ENCODE data around the gene PCBD1.
"Not testable (repeated sequence)": the region's sequence is repeated elsewhere in the genome, so short reads cannot be mapped to it uniquely, and the experiment has no call there.

PCBD1 gene

DNA sequence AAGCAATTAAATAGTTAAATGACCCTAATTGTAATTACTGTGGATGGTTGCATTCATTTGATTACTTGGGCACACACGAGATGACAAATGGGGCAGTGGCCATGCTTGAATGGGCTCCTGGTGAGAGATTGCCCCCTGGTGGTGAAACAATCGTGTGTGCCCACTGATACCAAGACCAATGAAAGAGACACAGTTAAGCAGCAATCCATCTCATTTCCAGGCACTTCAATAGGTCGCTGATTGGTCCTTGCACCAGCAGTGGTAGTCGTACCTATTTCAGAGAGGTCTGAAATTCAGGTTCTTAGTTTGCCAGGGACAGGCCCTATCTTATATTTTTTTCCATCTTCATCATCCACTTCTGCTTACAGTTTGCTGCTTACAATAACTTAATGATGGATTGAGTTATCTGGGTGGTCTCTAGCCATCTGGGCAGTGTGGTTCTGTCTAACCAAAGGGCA lies 8.3 kb downstream of the PCBD1 start:
- H3K4me3 ChIP-seq (replicated peaks; ENCODE audit: low read depth, low read length), result no peak overlapping the region
- TF ChIP-seq, protein P1, sequence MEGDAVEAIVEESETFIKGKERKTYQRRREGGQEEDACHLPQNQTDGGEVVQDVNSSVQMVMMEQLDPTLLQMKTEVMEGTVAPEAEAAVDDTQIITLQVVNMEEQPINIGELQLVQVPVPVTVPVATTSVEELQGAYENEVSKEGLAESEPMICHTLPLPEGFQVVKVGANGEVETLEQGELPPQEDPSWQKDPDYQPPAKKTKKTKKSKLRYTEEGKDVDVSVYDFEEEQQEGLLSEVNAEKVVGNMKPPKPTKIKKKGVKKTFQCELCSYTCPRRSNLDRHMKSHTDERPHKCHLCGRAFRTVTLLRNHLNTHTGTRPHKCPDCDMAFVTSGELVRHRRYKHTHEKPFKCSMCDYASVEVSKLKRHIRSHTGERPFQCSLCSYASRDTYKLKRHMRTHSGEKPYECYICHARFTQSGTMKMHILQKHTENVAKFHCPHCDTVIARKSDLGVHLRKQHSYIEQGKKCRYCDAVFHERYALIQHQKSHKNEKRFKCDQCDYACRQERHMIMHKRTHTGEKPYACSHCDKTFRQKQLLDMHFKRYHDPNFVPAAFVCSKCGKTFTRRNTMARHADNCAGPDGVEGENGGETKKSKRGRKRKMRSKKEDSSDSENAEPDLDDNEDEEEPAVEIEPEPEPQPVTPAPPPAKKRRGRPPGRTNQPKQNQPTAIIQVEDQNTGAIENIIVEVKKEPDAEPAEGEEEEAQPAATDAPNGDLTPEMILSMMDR (IDR thresholded peaks at IDR 0.05; ENCODE audit: low read length, missing control alignments), result peak; percentile 95
- peak; percentile 88 for DNase-seq (ENCODE audit: low read depth)

DNA sequence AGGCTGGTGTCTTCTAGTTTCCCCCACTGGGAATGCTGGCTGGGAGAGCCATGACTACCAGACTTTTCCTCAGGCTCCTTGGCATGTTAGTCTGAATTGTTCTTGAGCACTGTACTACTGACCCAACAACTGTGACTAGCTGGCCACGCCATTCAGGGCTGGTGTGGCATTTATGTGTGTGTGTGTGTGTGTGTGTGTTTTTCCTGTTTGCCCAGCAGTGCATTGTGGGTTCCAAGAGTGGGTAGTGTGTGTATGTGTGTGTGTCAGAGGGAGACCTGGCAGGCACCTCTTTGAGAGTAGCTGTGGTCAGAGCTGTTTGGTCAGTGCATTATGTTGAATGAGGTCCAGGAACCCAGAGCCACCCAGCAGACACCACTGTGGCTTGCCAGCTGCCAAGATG lies 9.2 kb downstream of the PCBD1 start:
- no peak for DNase-seq (ENCODE audit: low read depth)
- no peak overlapping the region for H3K4me3 ChIP-seq (replicated peaks; ENCODE audit: low read depth, low read length)
- TF ChIP-seq, protein P1 (IDR thresholded peaks at IDR 0.05; ENCODE audit: low read length, missing control alignments), result no peak

DNA sequence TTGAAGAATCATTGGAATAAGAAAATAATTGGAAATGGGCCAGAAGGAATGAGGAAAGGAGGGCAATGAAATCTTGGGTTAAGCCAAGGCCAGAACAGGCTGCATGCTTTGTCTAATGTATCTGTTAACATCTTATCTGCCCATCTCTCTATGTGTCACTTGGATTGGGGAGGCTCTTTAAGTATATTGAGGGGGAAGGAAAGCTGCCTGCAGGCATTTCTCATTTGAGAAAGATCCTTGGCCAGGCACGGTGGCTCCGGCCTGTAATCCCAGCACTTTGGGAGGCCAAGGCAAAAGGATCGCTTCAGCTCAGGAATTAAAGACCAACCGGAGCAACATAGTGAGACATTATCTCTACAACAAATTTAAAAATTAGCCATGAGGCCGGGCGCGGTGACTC lies 14.3 kb downstream of the PCBD1 start:
- no peak for DNase-seq (ENCODE audit: low read depth)
- TF ChIP-seq, protein P1 (IDR thresholded peaks at IDR 0.05; ENCODE audit: low read length, missing control alignments), result no peak
- H3K4me3 ChIP-seq (replicated peaks; ENCODE audit: low read depth, low read length), result no peak overlapping the region

DNA sequence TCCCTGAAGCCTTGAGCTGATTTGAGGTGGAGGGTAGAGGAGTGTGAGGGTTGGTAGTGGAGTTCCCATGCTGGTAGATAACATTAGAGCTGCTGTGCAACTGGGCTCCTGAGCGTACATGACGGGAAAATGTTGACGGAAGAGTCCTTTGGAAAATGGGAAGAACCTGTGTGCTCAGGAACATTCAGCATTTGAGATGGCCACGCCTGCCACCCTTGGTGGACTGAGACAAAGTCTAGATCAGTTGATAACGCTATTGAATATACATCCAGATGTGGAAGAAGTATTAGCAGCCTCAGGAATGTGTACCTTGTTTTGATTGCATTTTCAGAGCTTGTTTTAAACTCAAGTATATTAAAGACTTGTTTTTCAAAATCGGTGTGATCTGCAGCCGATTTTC lies 16.1 kb downstream of the PCBD1 start:
- DNase-seq (ENCODE audit: low read depth), result no peak
- H3K4me3 ChIP-seq (replicated peaks; ENCODE audit: low read depth, low read length), result no peak overlapping the region
- TF ChIP-seq, protein P1 (IDR thresholded peaks at IDR 0.05; ENCODE audit: low read length, missing control alignments), result no peak

DNA sequence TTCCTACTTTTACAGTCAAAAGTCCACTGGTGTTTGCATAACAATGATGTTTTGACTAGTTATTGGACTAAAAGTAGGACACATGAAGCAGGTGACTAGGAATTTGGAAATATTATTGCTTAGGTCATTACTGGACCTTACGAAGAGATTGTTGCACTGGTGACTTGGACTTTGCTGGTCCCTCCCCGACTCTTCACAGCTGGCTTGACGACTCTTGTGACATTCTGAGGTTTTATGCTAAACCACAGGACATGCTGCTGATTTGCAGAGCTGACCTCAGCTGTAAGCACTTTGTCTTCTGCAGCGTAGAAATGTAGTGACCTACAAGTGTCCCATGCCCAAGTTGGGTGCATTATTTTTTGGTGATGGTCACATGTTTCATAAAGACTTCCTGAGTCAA lies 21.9 kb downstream of the PCBD1 start:
- TF ChIP-seq, protein P1 (IDR thresholded peaks at IDR 0.05; ENCODE audit: low read length, missing control alignments), result no peak
- no peak for DNase-seq (ENCODE audit: low read depth)
- no peak overlapping the region for H3K4me3 ChIP-seq (replicated peaks; ENCODE audit: low read depth, low read length)

DNA sequence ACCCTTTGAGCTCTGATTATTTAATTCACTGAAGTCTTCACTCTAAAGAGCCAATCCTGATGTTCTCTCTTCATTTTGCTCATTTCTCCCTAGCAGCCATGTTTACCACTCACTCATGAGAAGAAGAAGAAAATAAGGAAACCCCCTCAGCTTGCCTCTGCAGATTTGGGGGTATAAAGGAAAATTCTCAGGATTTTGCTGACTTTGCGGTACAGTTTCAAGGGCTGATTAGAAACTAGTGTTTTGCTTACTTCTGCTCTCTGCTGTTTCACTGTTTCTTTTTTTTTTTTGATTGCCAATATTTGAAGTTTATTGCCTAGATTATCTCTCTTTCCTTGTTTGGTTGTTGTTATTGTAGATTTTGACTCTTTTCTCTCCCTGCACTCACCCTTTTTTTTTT lies 23.4 kb downstream of the PCBD1 start:
- no peak overlapping the region for H3K4me3 ChIP-seq (replicated peaks; ENCODE audit: low read depth, low read length)
- no peak for DNase-seq (ENCODE audit: low read depth)
- TF ChIP-seq, protein P1 (IDR thresholded peaks at IDR 0.05; ENCODE audit: low read length, missing control alignments), result no peak

DNA sequence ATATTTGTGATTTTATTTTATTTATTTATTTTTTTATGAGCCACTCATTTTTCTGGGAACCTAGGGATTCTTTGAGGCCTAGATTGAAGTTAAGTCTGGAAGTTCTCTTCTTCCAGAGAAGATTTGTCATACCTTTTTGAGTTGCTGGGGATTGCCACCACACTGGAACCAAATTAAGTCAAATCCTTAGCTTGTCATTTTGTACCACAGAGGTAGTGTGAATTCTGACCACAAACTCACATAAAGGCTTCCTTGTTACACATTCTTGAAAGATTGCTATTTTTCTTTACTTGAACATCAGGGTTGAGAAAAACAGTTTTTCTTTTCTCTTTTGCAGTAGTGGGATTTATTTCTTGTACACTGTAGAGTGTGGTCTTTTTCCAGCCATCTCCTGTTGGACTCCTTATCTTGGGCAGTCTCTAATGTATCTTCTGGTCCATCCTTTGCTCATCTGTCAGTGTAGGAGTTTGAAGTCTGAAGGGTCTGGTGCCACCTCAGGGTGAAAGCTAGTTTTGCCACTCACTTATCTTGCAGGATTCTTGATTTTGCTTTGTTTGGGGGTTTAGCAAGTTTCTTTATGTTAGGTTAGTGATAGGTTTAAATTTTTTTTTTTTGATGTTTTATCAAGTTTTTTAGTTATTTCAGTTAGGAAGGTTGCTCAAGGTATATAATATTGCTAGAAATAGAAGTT lies 24.8 kb downstream of the PCBD1 start:
- no peak for DNase-seq (ENCODE audit: low read depth)
- TF ChIP-seq, protein P1 (IDR thresholded peaks at IDR 0.05; ENCODE audit: low read length, missing control alignments), result no peak
- H3K4me3 ChIP-seq (replicated peaks; ENCODE audit: low read depth, low read length), result no peak overlapping the region

DNA sequence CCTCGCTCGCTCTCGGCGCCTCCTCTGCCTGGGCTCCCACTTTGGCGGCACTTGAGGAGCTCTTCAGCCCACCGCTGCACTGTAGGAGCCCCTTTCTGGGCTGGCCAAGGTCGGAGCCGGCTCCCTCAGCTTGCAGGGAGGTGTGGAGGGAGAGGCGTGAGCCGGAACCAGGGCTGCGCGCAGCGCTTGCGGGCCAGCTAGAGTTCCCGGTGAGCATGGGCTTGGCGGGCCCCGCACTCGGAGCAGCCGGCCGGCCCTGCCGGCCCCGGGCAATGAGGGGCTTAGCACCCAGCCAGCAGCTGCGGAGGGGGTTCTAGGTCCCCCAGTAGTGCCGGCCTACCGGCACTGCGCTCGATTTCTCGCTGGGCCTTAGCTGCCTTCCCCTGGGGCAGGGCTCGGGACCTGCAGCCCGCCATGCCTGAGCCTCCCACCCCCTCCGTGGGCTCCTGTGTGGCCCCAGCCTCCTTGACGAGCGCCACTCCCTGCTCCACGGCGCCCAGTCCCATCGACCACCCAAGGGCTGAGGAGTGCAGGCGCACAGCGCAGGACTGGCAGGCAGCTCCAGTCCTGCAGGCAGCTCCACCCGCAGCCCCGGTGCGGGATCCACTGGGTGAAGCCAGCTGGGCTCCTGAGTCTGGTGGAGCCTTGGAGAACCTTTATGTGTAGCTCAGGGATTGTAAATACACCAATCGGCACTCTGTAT lies 26.7 kb downstream of the PCBD1 start:
- not testable (repeated sequence) for H3K4me3 ChIP-seq (replicated peaks; ENCODE audit: low read depth, low read length); DNase-seq (ENCODE audit: low read depth)
